GM21825 (cell line): ENCODE measurements around the gene NSUN7.
"Not testable (repeated sequence)": the region's sequence is repeated elsewhere in the genome, so short reads cannot be mapped to it uniquely, and the experiment has no call there.

Source experiments
- ATAC-seq: cut with Tn5 transposase; IDR thresholded peaks from one replicate; pipeline ENCODE4 v1.9.1; 2021; ENCODE audit warnings: mild to moderate bottlenecking, moderate library complexity; ENCODE audit not compliant: unreplicated experiment

NSUN7 gene

GRCh38 chr4:40811956-40812355 is 62.2 kb downstream of the NSUN7 start:
- no peak for ATAC-seq

- no peak for ATAC-seq
These were observed 62.6 kb downstream of the NSUN7 start for GRCh38 chr4:40812386-40812785.

- no peak for ATAC-seq
These were observed 63.1 kb downstream of the NSUN7 start for GRCh38 chr4:40812856-40813255.

GRCh38 chr4:40817157-40817556 is 67.4 kb downstream of the NSUN7 start:
- ATAC-seq: not testable (repeated sequence)

- ATAC-seq: no peak
These were observed 70.3 kb downstream of the NSUN7 start for GRCh38 chr4:40820101-40820500.

- no peak for ATAC-seq
These were observed 72.8 kb downstream of the NSUN7 start for GRCh38 chr4:40822420-40823166.

- ATAC-seq: no peak
These were observed 75.5 kb downstream of the NSUN7 start for GRCh38 chr4:40825014-40825838.

- ATAC-seq: no peak
These were observed 77.1 kb downstream of the NSUN7 start for GRCh38 chr4:40826821-40827220.

- no peak for ATAC-seq
These were observed 78.0 kb downstream of the NSUN7 start for GRCh38 chr4:40827758-40828157.

GRCh38 chr4:40828661-40829060 is 78.9 kb downstream of the NSUN7 start:
- no peak for ATAC-seq

GRCh38 chr4:40829586-40829985 is 79.8 kb downstream of the NSUN7 start:
- ATAC-seq: no peak

GRCh38 chr4:40831146-40831907 is 81.6 kb downstream of the NSUN7 start:
- no peak for ATAC-seq

- no peak for ATAC-seq
These were observed 82.4 kb downstream of the NSUN7 start for GRCh38 chr4:40832175-40832574.

GRCh38 chr4:40833212-40833611 is 83.5 kb downstream of the NSUN7 start:
- no peak for ATAC-seq

GRCh38 chr4:40837094-40837870 is 87.5 kb downstream of the NSUN7 start:
- no peak for ATAC-seq

GRCh38 chr4:40838742-40839141 is 89.0 kb downstream of the NSUN7 start:
- ATAC-seq: no peak

GRCh38 chr4:40840255-40840984 is 90.7 kb downstream of the NSUN7 start:
- peak; percentile 51 for ATAC-seq

- peak; percentile 73 for ATAC-seq
These were observed 91.3 kb downstream of the NSUN7 start for GRCh38 chr4:40840985-40841571.

- no peak for ATAC-seq
These were observed 92.6 kb downstream of the NSUN7 start for GRCh38 chr4:40842318-40842717.
